Measurements from ENCODE around the gene ERBB4. TPM values are rescaled to one million over a fixed set of nuclear protein-coding genes. Genes with fewer than 3 reads are reported as not detected.

ERBB4 gene
- total and polyA plus RNA-seq, 5 donors = 4.3 to 38.8 (median 33.4) TPM

GRCh38 chr2:212539072-212539880 lies 674 bp upstream of the ERBB4 start:
- Histone ChIP-seq H3K9me3 (ENCODE audit: control insufficient read depth, low read length) (no peaks in the 10 kb centered on the region), H3K4me3 (ENCODE audit: low read length) (peak overlapping the region; percentile 96), H3K27me3 (ENCODE audit: control insufficient read depth, insufficient read depth) (no peaks in the 10 kb centered on the region), H3K27ac (ENCODE audit: low read length) (peak overlapping the region; percentile 62), H3K4me1 (ENCODE audit: control insufficient read depth, insufficient read depth, low read length) (no peaks in the 10 kb centered on the region)
- ATAC-seq = peak; percentile 80 to 83
- WGBS = 17% methylated on average over 30 of the region's 30 CpGs
- intact Hi-C loops (cut with DNase I) = loop anchor here in 1 of 4 donors (10.0 kb wide), 1 partner anchor 384 kb away; no protein-coding TSS in a partner anchor
- peak; percentile 61 to 84 (median 75) for DNase-seq

DNA sequence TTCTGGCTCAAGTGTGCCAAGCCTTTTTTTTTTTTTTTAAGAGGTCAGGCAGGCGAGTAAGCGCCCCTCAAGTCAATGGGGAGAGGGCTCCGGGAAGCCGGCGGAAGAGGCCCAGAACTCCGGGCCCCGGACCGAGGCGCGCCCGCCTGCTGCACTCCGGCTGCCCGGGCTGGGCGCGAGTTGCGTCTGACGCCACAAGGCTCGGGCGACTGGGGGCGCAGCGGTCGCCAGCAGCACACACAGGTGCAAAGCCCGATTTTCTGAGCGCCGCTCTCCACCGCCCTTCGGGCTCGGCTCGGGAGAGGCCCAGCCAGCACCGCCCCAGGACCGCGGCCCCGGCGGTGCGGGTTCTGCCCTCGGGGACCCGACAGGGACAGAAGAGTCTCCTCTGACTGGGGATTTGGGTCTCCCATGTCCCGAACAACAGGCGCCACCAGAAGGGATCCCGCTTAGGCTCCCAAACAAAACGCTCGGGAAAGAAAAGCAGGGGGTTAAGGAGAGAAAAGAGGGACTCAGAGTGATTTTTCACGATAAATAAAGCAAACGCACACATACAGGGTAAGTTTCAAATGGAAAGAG lies 787 bp downstream of the ERBB4 start:
- no peaks in the 10 kb centered on the region for H3K9me3 ChIP-seq (ENCODE audit: control insufficient read depth, low read length)
- ATAC-seq (peak; percentile 63), DNase-seq (peak; percentile 34 to 73 (median 62))
- H3K4me3 ChIP-seq (ENCODE audit: low read length) = peak overlapping the region; percentile 96
- H3K27ac ChIP-seq (ENCODE audit: low read length) = peak overlapping the region; percentile 60
- H3K27me3 ChIP-seq (ENCODE audit: control insufficient read depth, insufficient read depth) = no peaks in the 10 kb centered on the region
- intact Hi-C loops (cut with DNase I) = loop anchor here in 1 of 4 donors (10.0 kb wide), 1 partner anchor 383 kb away; no protein-coding TSS in a partner anchor
- WGBS = under 1% methylated on average over 44 of the region's 44 CpGs
- no peaks in the 10 kb centered on the region for H3K4me1 ChIP-seq (ENCODE audit: control insufficient read depth, insufficient read depth, low read length)

GRCh38 chr2:212536817-212537725 lies 1.5 kb downstream of the ERBB4 start:
- peak; percentile 27 to 35 for ATAC-seq
- under 1% methylated on average over 56 of the region's 56 CpGs for WGBS
- peak overlapping the region; percentile 60 for H3K27ac ChIP-seq (ENCODE audit: low read length)
- H3K4me1 ChIP-seq (ENCODE audit: control insufficient read depth, insufficient read depth, low read length) = no peaks in the 10 kb centered on the region
- intact Hi-C loops (cut with DNase I) = loop anchor here in 1 of 4 donors (10.0 kb wide), 1 partner anchor 382 kb away; no protein-coding TSS in a partner anchor
- no peaks in the 10 kb centered on the region for H3K27me3 ChIP-seq (ENCODE audit: control insufficient read depth, insufficient read depth)
- H3K9me3 ChIP-seq (ENCODE audit: control insufficient read depth, low read length) = no peaks in the 10 kb centered on the region
- DNase-seq = peak; percentile 18 to 57 (median 57)
- H3K4me3 ChIP-seq (ENCODE audit: low read length) = peak overlapping the region; percentile 96

- intact Hi-C loops (cut with DNase I) = loop anchor here in 1 of 4 donors (10.0 kb wide), 1 partner anchor 381 kb away; no protein-coding TSS in a partner anchor
- Histone ChIP-seq H3K4me3 (ENCODE audit: low read length) (peak overlapping the region; percentile 96), H3K27me3 (ENCODE audit: control insufficient read depth, insufficient read depth) (no peaks in the 10 kb centered on the region), H3K9me3 (ENCODE audit: control insufficient read depth, low read length) (no peaks in the 10 kb centered on the region), H3K4me1 (ENCODE audit: control insufficient read depth, insufficient read depth, low read length) (no peaks in the 10 kb centered on the region), H3K27ac (ENCODE audit: low read length) (peak overlapping the region; percentile 3)
- 3% methylated on average over 34 of the region's 34 CpGs for WGBS
- ATAC-seq (peak in 1 of 2 donors; percentile 4), DNase-seq (peak in 2 of 3 donors; percentile 42 to 53)
These were observed 2.4 kb downstream of the ERBB4 start for GRCh38 chr2:212535996-212536816.

DNA sequence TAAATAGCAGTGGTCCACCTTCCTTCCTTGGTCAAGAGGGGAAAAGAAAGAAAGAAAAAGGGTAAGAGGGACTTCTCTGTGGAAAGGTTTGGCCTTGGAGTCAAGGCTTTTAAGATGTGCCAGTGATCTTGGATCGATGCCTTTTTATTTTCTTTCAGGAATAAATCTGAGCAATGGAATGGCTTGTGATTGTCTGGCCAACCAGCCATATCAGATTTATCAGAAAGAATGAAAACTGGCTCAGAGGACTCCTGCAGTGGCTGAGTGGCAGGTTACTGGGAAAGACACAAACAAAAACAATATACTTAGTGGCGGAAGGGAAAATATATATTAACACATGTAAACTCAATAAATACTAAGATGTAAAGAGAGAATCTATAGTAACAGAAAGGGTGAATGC lies 4.3 kb downstream of the ERBB4 start:
- ATAC-seq (no peak), DNase-seq (no peak)
- Histone ChIP-seq H3K4me3 (ENCODE audit: low read length) (no peak overlapping the region), H3K27ac (ENCODE audit: low read length) (no peak overlapping the region), H3K4me1 (ENCODE audit: control insufficient read depth, insufficient read depth, low read length) (no peaks in the 10 kb centered on the region), H3K9me3 (ENCODE audit: control insufficient read depth, low read length) (no peaks in the 10 kb centered on the region), H3K27me3 (ENCODE audit: control insufficient read depth, insufficient read depth) (no peaks in the 10 kb centered on the region)
- 74% methylated on average over 2 of the region's 2 CpGs for WGBS
- intact Hi-C loops (cut with DNase I) = loop anchor here in 1 of 4 donors (10.0 kb wide), 1 partner anchor 380 kb away; no protein-coding TSS in a partner anchor

GRCh38 chr2:212532585-212532984 lies 6.0 kb downstream of the ERBB4 start:
- H3K4me3 ChIP-seq (ENCODE audit: low read length) = no peak overlapping the region
- DNase-seq (no peak), ATAC-seq (no peak)
- H3K27me3 ChIP-seq (ENCODE audit: control insufficient read depth, insufficient read depth) = no peaks in the 10 kb centered on the region
- 88% methylated on average over 2 of the region's 2 CpGs for WGBS
- H3K4me1 ChIP-seq (ENCODE audit: control insufficient read depth, insufficient read depth, low read length) = peaks cover 3% of the 10 kb centered on the region
- H3K27ac ChIP-seq (ENCODE audit: low read length) = no peak overlapping the region
- intact Hi-C loops (cut with DNase I) = loop anchor here in 1 of 4 donors (10.0 kb wide), 1 partner anchor 378 kb away; no protein-coding TSS in a partner anchor
- no peaks in the 10 kb centered on the region for H3K9me3 ChIP-seq (ENCODE audit: control insufficient read depth, low read length)

DNA sequence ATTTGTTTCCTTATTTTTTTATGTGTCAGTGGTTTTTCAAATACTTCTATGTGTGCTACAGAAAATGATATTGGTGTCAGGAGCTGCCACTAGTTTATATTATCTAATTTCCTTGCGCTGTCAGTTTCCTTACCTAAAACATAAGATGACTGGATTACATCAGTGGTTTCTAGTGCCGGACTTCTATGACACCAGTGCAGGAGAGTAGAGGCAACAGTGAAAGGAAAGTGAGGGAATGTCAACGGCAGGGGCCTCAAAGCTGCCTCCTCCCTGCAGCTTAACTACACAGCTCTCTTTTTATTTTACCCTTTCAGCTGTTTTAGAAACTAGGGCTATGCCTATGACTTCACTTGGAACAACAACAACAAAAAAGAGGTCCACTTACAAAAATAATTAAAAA lies 6.5 kb downstream of the ERBB4 start:
- H3K4me3 ChIP-seq (ENCODE audit: low read length) = no peak overlapping the region
- no peak overlapping the region for H3K27ac ChIP-seq (ENCODE audit: low read length)
- H3K4me1 ChIP-seq (ENCODE audit: control insufficient read depth, insufficient read depth, low read length) = peaks cover 3% of the 10 kb centered on the region
- ATAC-seq (no peak), DNase-seq (no peak)
- intact Hi-C loops (cut with DNase I) = loop anchor here in 1 of 4 donors (10.0 kb wide), 1 partner anchor 377 kb away; no protein-coding TSS in a partner anchor
- 64% methylated on average over 3 of the region's 3 CpGs for WGBS
- no peaks in the 10 kb centered on the region for H3K9me3 ChIP-seq (ENCODE audit: control insufficient read depth, low read length)
- no peaks in the 10 kb centered on the region for H3K27me3 ChIP-seq (ENCODE audit: control insufficient read depth, insufficient read depth)

GRCh38 chr2:212531499-212531898 lies 7.1 kb downstream of the ERBB4 start:
- no peak overlapping the region for H3K4me3 ChIP-seq (ENCODE audit: low read length)
- no peak overlapping the region for H3K27ac ChIP-seq (ENCODE audit: low read length)
- no peak for DNase-seq
- 98% methylated on average over 1 of the region's 1 CpG for WGBS
- intact Hi-C loops (cut with DNase I) = loop anchor here in 1 of 4 donors (10.0 kb wide), 1 partner anchor 377 kb away; no protein-coding TSS in a partner anchor
- peaks cover 3% of the 10 kb centered on the region for H3K4me1 ChIP-seq (ENCODE audit: control insufficient read depth, insufficient read depth, low read length)
- H3K9me3 ChIP-seq (ENCODE audit: control insufficient read depth, low read length) = no peaks in the 10 kb centered on the region
- no peak for ATAC-seq
- no peaks in the 10 kb centered on the region for H3K27me3 ChIP-seq (ENCODE audit: control insufficient read depth, insufficient read depth)

- WGBS = 39% methylated on average over 3 of the region's 3 CpGs
- no peak for DNase-seq
- intact Hi-C loops (cut with DNase I) = loop anchor here in 1 of 4 donors (10.0 kb wide), 1 partner anchor 376 kb away; no protein-coding TSS in a partner anchor
- no peak for ATAC-seq
- peaks cover 3% of the 10 kb centered on the region for H3K4me1 ChIP-seq (ENCODE audit: control insufficient read depth, insufficient read depth, low read length)
- H3K27me3 ChIP-seq (ENCODE audit: control insufficient read depth, insufficient read depth) = no peaks in the 10 kb centered on the region
- H3K27ac ChIP-seq (ENCODE audit: low read length) = no peak overlapping the region
- no peak overlapping the region for H3K4me3 ChIP-seq (ENCODE audit: low read length)
- no peaks in the 10 kb centered on the region for H3K9me3 ChIP-seq (ENCODE audit: control insufficient read depth, low read length)
These were observed 7.6 kb downstream of the ERBB4 start for GRCh38 chr2:212530991-212531390.

Measured in right cardiac atrium (tissue), 5 donors.